ENCODE measurements around the gene PYGO1. TPM values are rescaled to one million over a fixed set of nuclear protein-coding genes. Genes with fewer than 3 reads are reported as not detected.

The PYGO1 gene
- polyA plus RNA-seq, 6 donors from 2014 or later, result not detected

Other genes starting within 250 kb of the PYGO1 start
- 10 to 100 TPM; 21.1 to 44.1 (median 29.9) TPM for gene CCPG1, start 180.0 kb downstream of the PYGO1 start, polyA plus RNA-seq (ENCODE audit: low read depth in 6 of 6)
- gene PIERCE2, start 179.8 kb downstream of the PYGO1 start, polyA plus RNA-seq (ENCODE audit: low read depth in 6 of 6), result 1 to 10 TPM; 1.8 to 4.6 (median 2.6) TPM
- 1 to 10 TPM in 1 of 6 donors, under 1 TPM in 1, not detected in 4; 0.19 to 1.2 TPM for gene DNAAF4, start 80.1 kb downstream of the PYGO1 start, polyA plus RNA-seq (ENCODE audit: low read depth in 6 of 6)
- gene PRTG, start 154.8 kb upstream of the PYGO1 start, polyA plus RNA-seq (ENCODE audit: low read depth in 6 of 6), result not detected

Measured in naive B cell (primary cell).